HG02870 (cell line): ENCODE results near the gene PHACTR1.

Experiments
- ATAC-seq: cut with Tn5 transposase; IDR thresholded peaks from one replicate; pipeline ENCODE4 v1.9.1; 2021; ENCODE audit warnings: mild to moderate bottlenecking, moderate library complexity; ENCODE audit not compliant: unreplicated experiment

PHACTR1 gene

GRCh38 chr6:12844284-12845223 lies 128.0 kb downstream of the PHACTR1 start:
- no peak for ATAC-seq

- ATAC-seq, result no peak
Observed at GRCh38 chr6:12845224-12846004, 128.8 kb downstream of the PHACTR1 start.

GRCh38 chr6:12848964-12849808 lies 132.6 kb downstream of the PHACTR1 start:
- ATAC-seq, result no peak

- no peak for ATAC-seq
Observed at GRCh38 chr6:12849809-12850198, 133.2 kb downstream of the PHACTR1 start.

GRCh38 chr6:12851123-12851695 lies 134.6 kb downstream of the PHACTR1 start:
- no peak for ATAC-seq

GRCh38 chr6:12861603-12862002 lies 145.0 kb downstream of the PHACTR1 start:
- ATAC-seq, result no peak

GRCh38 chr6:12865117-12865516 lies 148.6 kb downstream of the PHACTR1 start:
- no peak for ATAC-seq

- ATAC-seq, result no peak
Observed at GRCh38 chr6:12865671-12866181, 149.2 kb downstream of the PHACTR1 start.

GRCh38 chr6:12866422-12867029 lies 150.0 kb downstream of the PHACTR1 start:
- no peak for ATAC-seq

- no peak for ATAC-seq
Observed at GRCh38 chr6:12869816-12870432, 153.4 kb downstream of the PHACTR1 start.

GRCh38 chr6:12873691-12874090 lies 157.1 kb downstream of the PHACTR1 start:
- ATAC-seq, result no peak

- ATAC-seq, result no peak
Observed at GRCh38 chr6:12875051-12875450, 158.5 kb downstream of the PHACTR1 start.

GRCh38 chr6:12878741-12879140 lies 162.2 kb downstream of the PHACTR1 start:
- no peak for ATAC-seq

- ATAC-seq, result no peak
Observed at GRCh38 chr6:12882761-12883290, 166.3 kb downstream of the PHACTR1 start.

GRCh38 chr6:12884983-12885382 lies 168.4 kb downstream of the PHACTR1 start:
- ATAC-seq, result no peak

GRCh38 chr6:12886961-12887775 lies 170.6 kb downstream of the PHACTR1 start:
- no peak for ATAC-seq

- no peak for ATAC-seq
Observed at GRCh38 chr6:12890171-12890790, 173.7 kb downstream of the PHACTR1 start.

- no peak for ATAC-seq
Observed at GRCh38 chr6:12891595-12891994, 175.0 kb downstream of the PHACTR1 start.
